Right atrium auricular region (tissue), 2 donors: ENCODE results near the gene TRPM1. TPM values are rescaled to one million over a fixed set of nuclear protein-coding genes. Genes with fewer than 3 reads are reported as not detected.

Experiments
- DNase-seq: peaks from one replicate; pipeline ENCODE4 v3.0.0-alpha.2; 2019; ENCODE audit warnings: low spot score
- H3K27ac ChIP-seq, 2 donors: fragments of 200-600 bp; sonication (generic); 1 replicate in 1 of 2; 2 replicates in 1 of 2; pipeline ENCODE4 v1.5.1; 2016 to 2019
- H3K27me3 ChIP-seq, 2 donors: fragments of 200-600 bp; sonication (generic); one replicate each; pipeline versions ENCODE4 v1.5.1 to v1.6.0; 2017 to 2019
- H3K36me3 ChIP-seq: fragments of 200-600 bp; sonication (generic); one replicate; pipeline ENCODE4 v1.5.1; 2016
- H3K4me1 ChIP-seq, 2 donors: fragments of 200-600 bp; sonication (generic); one replicate each; pipeline versions ENCODE4 v1.5.1 to v1.6.0; 2017 to 2019
- H3K4me3 ChIP-seq, 2 donors: fragments of 200-600 bp; sonication (generic); 1 replicate in 1 of 2; 2 replicates in 1 of 2; pipeline ENCODE4 v1.5.1; 2017 to 2019; ENCODE audit warnings: mild to moderate bottlenecking in 1 of 2, moderate library complexity in 1 of 2
- H3K9me3 ChIP-seq, 2 donors: fragments of 200-600 bp; sonication (generic); one replicate each; pipeline ENCODE4 v1.5.1; 2019
- CTCF ChIP-seq, 2 donors: fragments of 200-600 bp; sonication (generic); IDR thresholded peaks; one replicate each; pipeline ENCODE4 v1.5.1; 2019; ENCODE audit warnings: antibody characterized with exemption in 2 of 2
- total RNA-seq, 2 donors: library from RNA; depleted of rRNA; stranded (reverse); fragments of >200 nt; gene quantifications; one replicate each; pipeline ENCODE4 v1.1.0, GENCODE V29; 2016

TRPM1 gene
- total RNA-seq, 2 donors from 2014 or later, result not detected

GRCh38 chr15:31147944-31148296 lies 46.4 kb upstream of the TRPM1 start:
- Histone ChIP-seq H3K9me3 (no peaks in the 10 kb centered on the region), H3K27ac (no peak overlapping the region), H3K4me1 (no peaks in the 10 kb centered on the region), H3K36me3 (no peaks in the 10 kb centered on the region), H3K4me3 (no peak overlapping the region), H3K27me3 (no peaks in the 10 kb centered on the region)
- TF ChIP-seq CTCF (IDR thresholded peaks at IDR 0.05), result no peak
- no peak for DNase-seq

GRCh38 chr15:31147456-31147855 lies 45.9 kb upstream of the TRPM1 start:
- H3K4me3 ChIP-seq, result no peak overlapping the region
- H3K9me3 ChIP-seq, result no peaks in the 10 kb centered on the region
- no peak for DNase-seq
- H3K36me3 ChIP-seq, result no peaks in the 10 kb centered on the region
- H3K4me1 ChIP-seq, result no peaks in the 10 kb centered on the region
- no peak overlapping the region for H3K27ac ChIP-seq
- H3K27me3 ChIP-seq, result no peaks in the 10 kb centered on the region
- no peak for TF ChIP-seq CTCF (IDR thresholded peaks at IDR 0.05)

GRCh38 chr15:31145271-31145911 lies 43.9 kb upstream of the TRPM1 start:
- H3K36me3 ChIP-seq, result no peaks in the 10 kb centered on the region
- no peak for DNase-seq
- no peak for TF ChIP-seq CTCF (IDR thresholded peaks at IDR 0.05)
- no peaks in the 10 kb centered on the region for H3K9me3 ChIP-seq
- no peak overlapping the region for H3K4me3 ChIP-seq
- H3K27me3 ChIP-seq, result no peaks in the 10 kb centered on the region
- no peaks in the 10 kb centered on the region for H3K4me1 ChIP-seq
- H3K27ac ChIP-seq, result no peak overlapping the region

GRCh38 chr15:31141792-31142191 lies 40.3 kb upstream of the TRPM1 start:
- no peak overlapping the region for H3K27ac ChIP-seq
- H3K4me3 ChIP-seq, result no peak overlapping the region
- peak; percentile 5 for DNase-seq
- H3K27me3 ChIP-seq, result no peaks in the 10 kb centered on the region
- no peaks in the 10 kb centered on the region for H3K9me3 ChIP-seq
- no peaks in the 10 kb centered on the region for H3K36me3 ChIP-seq
- TF ChIP-seq CTCF (IDR thresholded peaks at IDR 0.05), result no peak
- H3K4me1 ChIP-seq, result no peaks in the 10 kb centered on the region

GRCh38 chr15:31136607-31137328 lies 35.2 kb upstream of the TRPM1 start:
- Histone ChIP-seq H3K36me3 (no peaks in the 10 kb centered on the region), H3K4me1 (no peaks in the 10 kb centered on the region), H3K4me3 (no peak overlapping the region), H3K27me3 (no peaks in the 10 kb centered on the region), H3K27ac (no peak overlapping the region), H3K9me3 (no peaks in the 10 kb centered on the region)
- no peak for TF ChIP-seq CTCF (IDR thresholded peaks at IDR 0.05)
- peak; percentile 23 for DNase-seq
